GM21447 (cell line): ENCODE results near the gene NBDY.
"Not testable (repeated sequence)": the region's sequence is repeated elsewhere in the genome, so short reads cannot be mapped to it uniquely, and the experiment has no call there.

ENCODE experiments used
- ATAC-seq: cut with Tn5 transposase; IDR thresholded peaks from one replicate; pipeline ENCODE4 v1.9.1; 2021; ENCODE audit not compliant: unreplicated experiment

The NBDY gene, protein sequence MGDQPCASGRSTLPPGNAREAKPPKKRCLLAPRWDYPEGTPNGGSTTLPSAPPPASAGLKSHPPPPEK

DNA sequence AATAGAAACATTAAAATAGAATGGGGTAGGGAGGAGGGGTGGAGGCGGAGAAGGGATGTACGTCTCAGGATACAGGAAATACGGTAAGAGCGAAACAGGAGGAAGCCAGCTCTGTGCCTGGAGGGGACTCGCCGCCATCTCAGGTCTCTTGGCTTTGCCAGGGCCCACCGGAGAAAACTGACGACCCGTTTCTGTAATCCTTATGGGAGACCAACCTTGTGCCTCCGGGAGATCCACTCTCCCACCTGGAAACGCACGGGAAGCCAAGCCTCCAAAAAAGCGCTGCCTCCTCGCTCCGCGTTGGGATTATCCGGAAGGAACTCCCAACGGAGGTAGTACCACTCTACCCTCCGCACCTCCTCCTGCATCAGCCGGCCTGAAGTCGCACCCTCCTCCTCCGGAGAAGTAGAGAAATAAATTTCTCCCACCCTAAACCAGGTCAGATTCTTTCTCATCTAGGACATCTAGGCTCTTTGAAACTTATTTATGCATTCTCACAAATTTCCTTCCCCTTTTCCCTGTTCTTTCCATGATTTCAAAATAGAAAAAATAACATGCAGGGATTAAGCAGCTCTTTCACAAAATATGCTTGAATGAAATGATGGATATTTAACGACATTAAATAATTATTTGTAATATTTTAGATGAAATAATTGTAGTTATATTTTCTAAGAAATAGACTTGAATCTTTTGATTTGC, at the start of gene NBDY:
Gene NBDY, plus strand, starts transcription at position 92 of the 699 bp plus-strand sequence. Its CDS starts 111 bp downstream, at position 203.
- ATAC-seq, result peak; percentile 54

DNA sequence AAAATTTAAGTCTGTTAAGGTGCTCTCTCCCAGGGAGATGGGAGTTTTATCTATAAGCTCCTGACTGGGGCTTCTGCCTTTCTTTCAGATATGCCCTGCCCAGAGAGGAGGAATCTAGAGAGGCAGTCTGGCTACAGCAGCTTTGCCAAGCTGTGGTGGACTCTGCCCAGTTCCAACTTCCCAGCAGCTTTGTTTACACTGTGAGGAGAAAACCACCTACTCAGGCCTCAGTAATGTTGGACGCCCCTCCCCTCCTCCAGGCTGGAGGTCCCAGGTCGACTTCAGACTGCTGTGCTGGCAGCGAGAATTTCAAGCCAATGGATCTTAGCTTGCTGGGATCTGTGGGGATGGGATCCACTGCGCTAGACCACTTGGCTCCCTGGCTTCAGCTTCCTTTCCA, 24.5 kb upstream of the NBDY start:
- not testable (repeated sequence) for ATAC-seq

DNA sequence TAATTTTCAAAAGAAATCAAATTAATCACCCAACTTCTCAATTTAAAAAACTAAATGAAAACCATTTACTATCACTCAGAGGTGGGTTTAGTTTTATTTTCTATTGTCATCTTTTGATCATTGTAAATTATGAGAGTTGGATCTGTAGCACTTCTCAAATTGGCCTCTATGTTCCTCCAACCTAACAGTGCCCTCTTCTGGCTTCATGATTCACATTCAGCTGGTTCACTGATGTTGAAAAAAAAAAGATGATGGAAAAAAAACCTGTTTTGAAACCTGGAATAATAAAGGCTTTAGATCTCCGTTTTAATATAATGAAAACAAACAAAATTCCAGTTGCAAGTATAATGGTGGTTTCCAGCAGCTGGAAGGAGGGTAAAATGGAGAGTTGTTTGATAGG, 2.4 kb upstream of the NBDY start:
- no peak for ATAC-seq

DNA sequence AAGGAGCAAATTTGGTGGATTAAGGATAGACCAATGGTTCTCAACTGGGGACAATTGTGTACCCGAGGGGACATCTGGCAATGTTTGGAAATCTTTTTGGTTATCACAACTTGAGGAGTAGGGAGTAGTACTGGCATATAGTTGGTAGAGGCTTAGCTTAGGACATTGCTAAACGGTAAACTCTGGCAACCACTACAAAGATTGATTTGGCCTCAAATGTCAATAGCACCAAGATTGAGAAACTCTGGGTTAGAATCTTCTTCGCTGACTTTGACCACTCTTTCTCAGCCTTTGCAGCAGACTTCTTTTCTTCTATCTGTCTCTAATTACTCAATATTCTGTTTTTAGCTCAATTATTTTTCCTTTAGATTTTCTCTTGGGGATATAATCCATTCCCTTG, 1.5 kb upstream of the NBDY start:
- ATAC-seq, result no peak

DNA sequence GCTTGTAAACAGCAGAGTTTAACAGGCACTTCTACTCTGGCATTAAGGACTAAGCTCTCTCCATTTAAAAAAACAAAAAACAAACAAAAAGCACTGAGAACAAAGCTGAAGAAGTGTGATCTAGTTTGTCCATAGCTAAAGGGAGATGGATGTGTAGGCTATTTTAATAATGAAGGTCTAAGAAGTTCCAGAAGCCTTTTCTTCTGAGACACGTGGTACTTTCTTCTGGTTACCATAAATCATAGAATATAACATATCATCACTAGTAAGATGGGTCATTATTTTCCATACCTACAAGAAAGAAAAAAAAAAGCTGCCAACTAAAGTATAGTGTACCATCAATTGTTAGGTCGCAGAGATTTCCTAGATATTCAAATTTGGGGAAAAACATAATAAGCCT, 722 bp upstream of the NBDY start:
- no peak for ATAC-seq

DNA sequence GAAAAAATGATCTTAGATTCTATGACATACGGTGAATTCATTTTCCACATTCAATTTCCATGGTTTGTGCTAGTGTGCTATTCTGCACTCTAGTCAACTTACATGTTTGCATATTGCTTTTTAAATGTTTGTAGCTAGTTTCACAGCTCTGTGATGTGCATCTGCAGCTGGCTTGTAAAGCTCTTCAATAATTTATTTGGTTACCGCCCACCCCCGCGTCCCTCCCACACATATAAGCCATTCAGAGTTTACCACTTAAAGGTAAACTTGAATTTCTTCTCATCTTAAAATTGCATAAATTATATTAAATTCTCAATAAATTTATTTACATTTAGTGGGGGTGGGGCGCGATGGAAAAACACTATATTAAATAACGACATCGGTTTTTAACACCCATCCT, 291 bp upstream of the NBDY start:
- ATAC-seq, result peak; percentile 28

DNA sequence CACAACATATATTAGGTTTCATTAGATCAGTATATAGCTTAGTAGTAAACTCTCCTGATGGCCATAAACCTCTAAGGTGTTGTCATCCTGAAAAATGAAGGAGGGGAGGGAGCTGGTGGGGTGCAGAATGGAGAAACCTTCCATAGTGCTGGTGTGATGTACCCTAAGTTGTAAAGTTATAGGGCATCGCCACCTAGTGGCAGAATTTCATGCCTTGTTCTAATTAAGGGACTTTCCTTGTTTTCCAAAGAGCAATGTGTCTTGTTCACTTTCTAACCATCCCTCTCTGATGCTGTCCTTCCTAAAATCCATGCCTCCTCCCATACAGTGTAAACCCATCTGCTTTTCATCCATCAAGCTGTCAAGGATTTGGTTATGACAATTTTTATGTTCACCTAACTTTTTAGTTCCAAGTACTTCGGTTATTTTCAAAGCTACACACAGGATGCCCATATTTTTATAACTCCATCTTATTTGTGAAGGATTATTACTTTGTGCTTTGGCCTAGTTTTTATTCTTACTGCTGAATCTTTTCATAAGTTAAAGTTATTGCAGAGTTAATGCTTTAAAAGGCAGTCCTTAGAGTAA, 4.5 kb downstream of the NBDY start:
- ATAC-seq, result peak; percentile 42

DNA sequence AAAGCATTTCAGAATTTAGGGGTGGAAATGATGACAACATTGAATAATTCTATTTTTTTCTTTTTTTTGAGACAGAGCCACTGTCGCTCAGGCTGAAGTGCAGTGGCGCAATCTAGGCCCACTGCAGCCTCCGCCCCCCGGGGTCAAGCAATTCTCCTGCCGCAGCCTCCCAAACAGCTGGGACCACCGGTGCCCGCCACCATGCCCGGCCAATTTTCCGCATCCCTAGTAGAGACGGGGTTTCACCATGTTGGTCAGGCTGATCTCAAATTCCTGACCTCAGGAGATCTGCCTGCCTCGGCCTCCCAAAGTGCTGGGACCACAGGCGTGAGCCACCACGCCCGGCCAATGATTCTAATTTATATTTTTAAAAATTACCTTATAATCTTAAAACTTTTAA, 7.2 kb downstream of the NBDY start:
- ATAC-seq, result no peak

DNA sequence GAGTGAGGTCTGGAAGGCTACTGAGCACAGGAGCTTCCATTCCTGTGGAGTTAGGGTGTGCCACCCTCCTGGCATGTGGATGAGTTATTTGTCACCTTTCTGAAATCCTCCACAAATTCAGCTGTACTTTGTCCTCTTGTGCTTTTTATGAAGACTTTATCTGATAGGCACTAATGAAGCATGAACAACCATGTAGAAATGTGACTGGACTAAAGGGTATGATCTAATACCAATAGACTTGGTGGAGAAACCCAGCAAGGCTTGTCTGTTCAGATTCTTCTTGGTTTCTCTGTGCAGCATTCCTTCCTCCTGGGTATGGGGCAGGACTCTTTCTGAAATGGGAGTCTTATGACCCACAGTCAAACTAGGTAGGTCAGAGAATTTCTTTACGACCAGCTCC, 9.6 kb downstream of the NBDY start:
- ATAC-seq, result no peak

DNA sequence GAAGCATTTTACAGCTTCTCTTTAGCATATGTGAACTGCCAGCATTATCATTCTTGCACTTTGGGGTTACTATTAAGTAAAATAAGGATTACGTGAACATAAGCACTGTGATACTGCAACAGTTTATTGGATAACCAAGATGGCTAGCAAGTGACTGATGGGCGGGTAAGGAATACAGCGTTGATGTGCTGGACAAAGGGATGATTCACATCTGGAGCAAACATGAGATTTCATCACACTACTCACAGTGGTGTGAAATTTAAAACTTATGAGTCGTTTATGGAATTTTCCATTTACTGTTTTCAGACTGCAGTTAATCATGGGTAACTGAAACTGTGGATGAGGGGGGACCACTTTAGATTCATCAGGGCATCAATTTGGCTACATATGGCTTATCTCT, 16.0 kb downstream of the NBDY start:
- no peak for ATAC-seq

DNA sequence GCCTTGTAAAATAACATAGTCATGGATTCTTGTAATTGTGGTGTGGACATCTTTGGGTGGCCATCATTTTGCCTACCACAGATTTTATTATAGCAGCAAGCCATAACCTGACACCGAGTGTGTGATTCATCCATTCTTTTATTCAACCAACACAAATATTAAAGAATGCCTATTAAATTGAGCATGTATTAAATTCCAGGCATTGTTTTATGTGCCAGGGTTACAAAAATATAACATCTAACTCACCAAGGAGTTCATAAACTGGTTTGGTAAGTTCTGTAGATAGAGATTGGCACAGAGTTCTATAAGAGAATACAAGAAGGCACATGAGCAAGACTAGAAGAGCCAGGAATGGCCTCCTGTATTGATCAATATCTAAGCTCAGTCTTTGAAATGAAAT, 18.0 kb downstream of the NBDY start:
- ATAC-seq, result no peak

DNA sequence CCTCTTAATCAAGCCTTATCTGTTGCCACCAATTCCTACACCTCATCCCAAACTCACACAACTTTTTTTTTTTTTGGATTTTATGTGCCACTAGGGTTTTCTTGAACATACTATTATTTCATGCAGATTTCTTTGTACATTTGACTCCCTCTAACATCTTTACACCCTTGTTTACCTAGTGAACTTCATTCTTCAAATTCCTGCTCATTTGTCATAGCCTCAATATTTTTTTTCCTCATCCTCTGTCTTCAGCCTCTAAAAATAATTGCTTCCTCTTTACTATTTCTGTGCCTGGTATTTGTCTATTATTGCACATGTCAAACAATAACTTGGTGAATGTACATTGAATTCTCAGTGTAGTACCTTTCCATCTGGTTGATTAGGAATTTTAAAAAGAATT, 22.0 kb downstream of the NBDY start:
- no peak for ATAC-seq

DNA sequence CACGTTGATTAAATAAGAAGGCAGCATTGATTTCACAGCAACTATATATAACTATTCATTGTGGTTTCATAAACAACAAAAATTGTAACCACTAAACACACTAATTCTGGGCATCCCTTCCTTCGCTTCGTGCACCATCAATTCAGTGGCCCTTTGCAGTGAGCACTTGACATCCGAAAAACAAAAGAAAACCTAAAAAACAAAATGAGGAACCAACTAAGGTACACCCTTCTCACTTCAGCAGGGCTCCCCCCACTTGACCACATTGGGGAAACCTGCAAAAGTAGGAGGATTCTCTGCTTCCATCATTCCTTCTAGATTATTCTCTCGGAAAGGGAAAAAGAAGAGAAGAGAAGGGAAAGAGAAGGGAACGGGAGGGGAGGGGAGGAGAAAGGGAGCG, 28.3 kb downstream of the NBDY start:
- peak; percentile 58 for ATAC-seq

DNA sequence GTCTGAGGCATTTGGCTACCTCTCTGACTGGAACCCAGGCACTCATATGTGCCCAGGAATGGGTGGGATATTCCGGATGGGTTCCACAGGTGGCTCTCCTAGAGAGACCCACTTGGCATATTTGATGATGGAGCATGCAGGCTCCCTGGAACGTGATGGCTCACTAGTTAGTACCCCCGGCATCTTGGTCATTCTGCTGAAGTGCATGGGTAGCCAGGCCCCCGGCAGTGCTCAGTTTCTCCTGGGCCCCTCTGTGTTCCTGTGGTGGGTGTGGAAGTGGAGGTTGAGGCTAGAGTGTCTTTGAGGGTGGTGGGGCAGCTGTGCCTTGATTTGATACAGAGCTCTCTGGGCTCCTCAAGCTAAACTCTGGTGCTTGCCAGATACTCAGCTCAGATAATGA, 29.4 kb downstream of the NBDY start:
- ATAC-seq, result no peak

DNA sequence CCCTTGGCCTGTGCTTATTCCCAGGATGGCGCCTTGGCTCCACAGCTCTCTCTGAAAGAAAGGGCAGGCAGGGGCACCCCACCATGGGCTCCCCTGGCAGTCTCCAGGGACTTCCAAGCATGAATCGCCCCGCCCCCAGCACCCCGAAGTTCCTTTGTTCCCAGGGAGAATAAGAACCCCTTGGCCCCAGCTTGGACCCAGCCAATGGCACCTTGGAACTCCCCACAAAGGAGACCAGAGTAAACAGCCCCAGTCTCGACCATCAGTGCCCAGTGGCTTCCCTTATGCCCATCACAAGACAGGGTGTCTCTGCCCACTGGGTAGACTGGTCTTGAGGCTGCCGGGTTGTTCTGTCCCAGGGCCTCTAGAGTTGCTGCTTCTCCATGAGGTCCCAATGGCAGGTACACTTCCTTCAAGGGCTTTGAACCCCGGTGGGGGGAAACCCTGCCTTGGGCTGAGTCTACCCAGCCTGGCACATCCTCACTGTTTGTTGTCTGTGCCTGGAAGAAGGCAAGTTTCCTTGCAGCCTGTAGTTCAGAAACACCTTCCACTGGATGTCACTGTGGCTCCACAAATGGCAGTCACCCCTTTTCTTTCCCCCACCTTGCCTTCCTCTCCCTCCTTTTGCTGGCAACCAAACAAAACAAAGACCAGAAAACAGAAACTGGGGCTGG, 30.8 kb downstream of the NBDY start:
- ATAC-seq, result no peak

DNA sequence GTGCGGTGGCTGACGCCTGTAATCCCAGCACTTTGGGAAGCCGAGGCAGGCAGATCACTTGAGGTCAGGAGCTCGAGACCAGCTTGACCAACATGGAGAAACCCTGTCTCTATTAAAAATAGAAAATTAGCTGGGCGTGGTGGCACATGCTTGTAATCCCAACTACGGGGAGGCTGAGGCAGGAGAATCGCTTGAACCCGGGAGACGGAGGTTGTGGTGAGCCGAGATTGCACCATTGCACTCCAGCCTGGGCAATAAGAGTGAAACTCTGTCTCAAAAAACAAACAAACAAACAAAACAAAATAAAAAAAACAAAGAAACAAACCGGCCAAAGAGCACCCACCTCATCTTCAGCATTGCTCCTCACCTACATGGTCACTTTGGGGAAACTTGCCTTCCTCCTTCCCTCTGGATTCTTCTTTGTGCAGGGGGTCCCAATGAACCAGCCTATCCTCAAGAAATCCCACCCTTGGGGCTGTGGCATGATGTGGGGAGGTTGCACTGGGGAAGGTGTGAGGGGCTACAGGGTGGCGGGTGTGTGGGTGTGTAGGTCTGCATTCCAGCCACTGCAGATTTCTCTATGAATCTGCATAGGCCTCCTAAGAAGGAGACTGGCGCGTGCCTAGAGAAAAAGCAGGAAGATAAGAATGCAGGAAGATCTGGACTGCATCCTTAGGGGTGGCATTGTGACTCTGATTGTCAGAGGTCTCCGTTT, 31.5 kb downstream of the NBDY start:
- not testable (repeated sequence) for ATAC-seq

DNA sequence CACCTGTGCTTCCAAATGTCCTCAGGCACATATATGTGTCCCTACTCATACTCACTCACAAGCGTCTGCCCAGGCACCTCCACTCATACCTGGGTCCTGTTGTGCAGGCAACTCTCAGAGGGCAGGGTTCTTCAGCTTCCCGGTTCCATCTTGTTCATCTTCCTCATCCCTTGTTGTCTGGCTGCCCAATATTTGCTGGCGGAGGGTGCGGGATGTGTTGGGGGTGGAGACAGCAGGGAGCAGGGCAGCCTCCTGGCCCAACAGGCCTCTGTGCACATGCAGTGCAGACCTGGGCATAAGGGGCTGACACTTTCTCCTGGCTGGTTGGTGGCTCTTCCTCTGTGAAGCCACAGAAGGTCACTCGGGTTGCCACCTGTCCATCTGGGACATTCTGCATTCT, 32.1 kb downstream of the NBDY start:
- ATAC-seq, result no peak

DNA sequence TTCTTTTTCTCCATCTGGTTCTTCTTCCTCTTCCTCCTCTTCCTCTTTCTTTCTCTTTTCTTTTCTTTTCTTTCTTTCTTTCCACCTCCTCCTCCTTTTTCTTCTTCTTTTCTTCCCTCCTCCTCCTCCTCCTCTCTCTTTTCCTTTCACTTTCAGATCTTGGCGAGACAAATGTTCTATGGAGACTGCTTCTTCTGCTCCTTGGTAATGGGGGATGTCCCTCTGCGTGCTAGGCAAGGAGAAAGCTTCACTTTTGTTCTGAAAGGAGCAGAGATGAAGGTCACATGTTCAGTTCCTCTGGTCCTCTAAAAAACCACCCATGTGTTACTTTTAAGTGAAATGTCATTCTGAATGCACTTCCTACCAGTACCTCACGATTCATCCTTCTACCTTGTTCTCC, 33.2 kb downstream of the NBDY start:
- ATAC-seq, result no peak

DNA sequence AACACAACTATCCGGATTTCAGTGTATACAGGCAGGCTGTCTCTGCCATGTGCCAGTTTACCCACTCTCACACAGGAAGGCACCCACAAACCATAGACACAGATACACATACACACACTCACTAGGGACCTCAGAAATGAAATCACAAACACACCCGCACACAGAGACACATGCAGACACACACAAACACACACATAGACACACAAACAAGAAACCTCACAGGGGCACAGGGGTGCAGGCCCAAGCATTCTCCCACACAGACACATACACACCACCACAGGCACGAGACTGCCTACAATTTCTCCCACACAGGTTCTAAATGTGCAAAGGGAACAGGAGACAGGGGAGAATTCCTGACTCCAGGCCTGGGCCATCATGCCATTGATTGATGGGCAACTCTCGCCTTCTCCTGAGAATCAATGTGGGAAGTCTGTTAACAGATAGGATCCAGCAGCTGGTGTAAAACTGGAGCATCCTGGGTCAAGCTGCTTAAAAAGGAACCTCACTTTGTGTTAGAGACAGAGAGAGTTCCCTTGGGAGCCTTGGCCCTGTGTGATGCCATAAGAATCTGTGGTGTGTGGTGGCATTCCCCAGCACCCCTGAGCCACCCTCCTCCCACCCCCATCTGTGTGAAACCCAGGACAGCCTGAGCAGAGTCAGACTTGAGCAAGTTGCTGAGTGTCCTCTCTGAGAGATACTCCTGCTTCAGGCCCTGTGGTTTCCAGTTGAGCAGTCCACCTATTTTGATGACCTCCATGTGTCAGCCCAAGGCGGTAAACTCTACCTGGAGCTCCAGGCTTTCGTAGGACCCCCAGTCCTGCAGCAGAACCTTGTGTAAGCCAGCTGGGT, 33.9 kb downstream of the NBDY start:
- no peak for ATAC-seq

DNA sequence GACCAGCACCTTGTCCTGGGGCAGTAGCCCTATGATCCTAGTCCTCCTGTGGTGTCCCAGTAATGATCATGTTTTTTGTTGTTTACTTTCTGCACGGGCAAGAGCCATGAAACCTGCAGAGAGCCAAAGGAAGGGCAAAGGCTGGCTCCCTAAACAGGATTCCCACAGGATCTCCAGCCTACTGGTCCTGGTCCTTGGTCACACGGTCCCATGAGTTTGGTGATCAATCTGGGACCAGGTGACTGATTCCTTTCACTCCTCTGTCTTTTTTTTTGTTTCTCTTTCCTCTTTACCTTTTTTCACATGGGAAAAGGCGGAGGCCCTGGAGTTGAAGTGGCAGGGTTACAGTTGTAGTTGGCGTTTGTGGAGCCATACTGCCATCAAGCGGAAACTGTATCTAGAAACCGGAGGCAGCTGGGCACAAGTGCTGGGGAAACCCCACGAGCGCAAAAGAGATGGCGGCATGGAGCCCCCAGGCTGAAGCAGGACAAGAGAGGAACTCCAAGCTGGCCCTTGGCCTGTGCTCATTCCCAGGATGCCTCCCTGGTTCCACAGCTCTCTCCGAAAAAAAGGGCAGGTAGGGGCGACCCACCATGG, 34.6 kb downstream of the NBDY start:
- no peak for ATAC-seq
